ENCODE data around the gene ACBD7.

DNA sequence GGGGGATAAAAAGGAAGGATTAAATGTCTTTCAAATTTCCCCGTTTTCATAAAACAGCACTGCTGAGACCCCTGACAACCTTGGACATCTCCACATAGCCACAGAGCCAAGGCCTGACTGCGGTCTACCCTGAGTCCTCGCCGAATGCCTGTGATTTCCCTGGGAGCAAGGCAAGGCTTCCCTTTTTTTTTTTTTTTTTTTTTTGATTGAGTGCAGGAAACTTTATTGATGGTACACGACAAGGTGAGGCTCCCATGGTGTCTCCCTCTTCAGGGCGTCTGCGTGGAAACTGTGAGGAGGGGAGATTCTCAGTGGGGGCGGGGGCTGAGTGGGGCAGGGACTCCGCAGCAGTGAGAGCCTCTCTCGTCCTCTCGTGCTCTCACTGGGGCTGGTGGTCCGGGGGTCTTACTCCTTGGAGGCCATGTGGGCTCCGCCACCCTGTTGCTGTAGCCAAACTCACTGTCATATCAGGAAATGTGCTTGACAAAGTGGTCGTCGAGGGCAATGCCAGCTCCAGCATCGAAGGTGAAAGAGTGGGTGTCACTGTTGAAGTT is 4.4 kb upstream of the ACBD7 start:
- TF ChIP-seq, protein P1, sequence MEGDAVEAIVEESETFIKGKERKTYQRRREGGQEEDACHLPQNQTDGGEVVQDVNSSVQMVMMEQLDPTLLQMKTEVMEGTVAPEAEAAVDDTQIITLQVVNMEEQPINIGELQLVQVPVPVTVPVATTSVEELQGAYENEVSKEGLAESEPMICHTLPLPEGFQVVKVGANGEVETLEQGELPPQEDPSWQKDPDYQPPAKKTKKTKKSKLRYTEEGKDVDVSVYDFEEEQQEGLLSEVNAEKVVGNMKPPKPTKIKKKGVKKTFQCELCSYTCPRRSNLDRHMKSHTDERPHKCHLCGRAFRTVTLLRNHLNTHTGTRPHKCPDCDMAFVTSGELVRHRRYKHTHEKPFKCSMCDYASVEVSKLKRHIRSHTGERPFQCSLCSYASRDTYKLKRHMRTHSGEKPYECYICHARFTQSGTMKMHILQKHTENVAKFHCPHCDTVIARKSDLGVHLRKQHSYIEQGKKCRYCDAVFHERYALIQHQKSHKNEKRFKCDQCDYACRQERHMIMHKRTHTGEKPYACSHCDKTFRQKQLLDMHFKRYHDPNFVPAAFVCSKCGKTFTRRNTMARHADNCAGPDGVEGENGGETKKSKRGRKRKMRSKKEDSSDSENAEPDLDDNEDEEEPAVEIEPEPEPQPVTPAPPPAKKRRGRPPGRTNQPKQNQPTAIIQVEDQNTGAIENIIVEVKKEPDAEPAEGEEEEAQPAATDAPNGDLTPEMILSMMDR (IDR thresholded peaks at IDR 0.05): no peak
- no peak for TF ChIP-seq POLR2A (IDR thresholded peaks at IDR 0.05)

Measured in testis (tissue), 2 donors.